Natural killer cell (primary cell): ENCODE results near the gene CLNK. TPM values are rescaled to one million over a fixed set of nuclear protein-coding genes. Genes with fewer than 3 reads are reported as not detected.

Experiments used
- ATAC-seq, 3 donors: fragments of 150-1000 bp in 2 of 3; fragments of 200-7000 bp in 1 of 3; cut with Tn5 transposase; 1 replicate in 1 of 3; 2 replicates in 2 of 3; pipeline ENCODE4 v1.10.0; 2021; ENCODE audit warnings: mild to moderate bottlenecking in 2 of 3, moderate library complexity in 2 of 3
- DNase-seq, 2 donors: peaks; one replicate each; pipeline versions ENCODE4 v3.0.0 to v3.0.0-alpha.2; 2013 to 2021; ENCODE audit warnings: mixed read lengths in 1 of 2
- H3K27ac ChIP-seq: one replicate; pipeline ENCODE4 v1.5.1; 2013; ENCODE audit warnings: mild to moderate bottlenecking, low read length
- H3K27me3 ChIP-seq: one replicate; pipeline ENCODE4 v1.6.1; 2013; ENCODE audit warnings: low read length; ENCODE audit not compliant: control insufficient read depth, insufficient read depth
- H3K36me3 ChIP-seq: one replicate; pipeline ENCODE4 v1.6.1; 2013; ENCODE audit warnings: low read length; ENCODE audit not compliant: control insufficient read depth, insufficient read depth
- H3K4me1 ChIP-seq: one replicate; pipeline ENCODE4 v1.6.1; 2013; ENCODE audit warnings: low read length; ENCODE audit not compliant: control insufficient read depth, insufficient read depth
- H3K4me3 ChIP-seq: one replicate; pipeline ENCODE4 v1.5.1; 2013; ENCODE audit warnings: low read length
- H3K9me3 ChIP-seq: one replicate; pipeline ENCODE4 v1.6.1; 2013; ENCODE audit warnings: low read length; ENCODE audit not compliant: control insufficient read depth, insufficient read depth
- H3K27ac Mint-ChIP-seq, 2 donors: one replicate each; pipeline ENCODE4 v1.8.0; 2022; ENCODE audit warnings: mild to moderate bottlenecking in 2 of 2, mixed read lengths in 2 of 2, moderate library complexity in 1 of 2
- H3K27me3 Mint-ChIP-seq, 2 donors: one replicate each; pipeline ENCODE4 v1.8.0; 2022; ENCODE audit warnings: low read depth in 2 of 2, mixed read lengths in 2 of 2
- H3K36me3 Mint-ChIP-seq: one replicate; pipeline ENCODE4 v1.8.0; 2022; ENCODE audit warnings: mixed read lengths
- H3K4me1 Mint-ChIP-seq, 2 donors: one replicate each; pipeline ENCODE4 v1.8.0; 2022; ENCODE audit warnings: mixed read lengths in 2 of 2
- H3K4me3 Mint-ChIP-seq: one replicate; pipeline ENCODE4 v1.8.0; 2022; ENCODE audit warnings: mild to moderate bottlenecking, moderate library complexity, mixed read lengths
- H3K9me3 Mint-ChIP-seq, 2 donors: one replicate each; pipeline ENCODE4 v1.8.0; 2022; ENCODE audit warnings: mixed read lengths in 2 of 2
- CTCF ChIP-seq: fragments of 200-600 bp; IDR thresholded peaks from one replicate; pipeline ENCODE4 v1.8.0; 2022; ENCODE audit warnings: antibody characterized with exemption
- WGBS: methylation state at CpG from one replicate; pipeline ENCODE4 v1.1.7; 2013; ENCODE audit warnings: missing lambda C conversion rate; ENCODE audit not compliant: insufficient coverage; 5-methylcytosine and 5-hydroxymethylcytosine counted together
- intact Hi-C: fragments of 100-400 bp; cut with micrococcal nuclease; formaldehyde crosslinking; loops from one replicate; pipeline ENCODE4 v1.14.2; 2022
- total RNA-seq, 4 donors: library from RNA; stranded (reverse); fragments of 120-200 nt in 1 of 4; gene quantifications; one replicate each; pipeline versions ENCODE4 v1.2.3 to v1.2.4, GENCODE V29; 2013 to 2022

The CLNK gene
- total RNA-seq, 3 donors from 2014 or later (not counting 1 experiment from before 2014, with no cell fraction given) = 1.00 to 1.1 (median 1.0) TPM

DNA sequence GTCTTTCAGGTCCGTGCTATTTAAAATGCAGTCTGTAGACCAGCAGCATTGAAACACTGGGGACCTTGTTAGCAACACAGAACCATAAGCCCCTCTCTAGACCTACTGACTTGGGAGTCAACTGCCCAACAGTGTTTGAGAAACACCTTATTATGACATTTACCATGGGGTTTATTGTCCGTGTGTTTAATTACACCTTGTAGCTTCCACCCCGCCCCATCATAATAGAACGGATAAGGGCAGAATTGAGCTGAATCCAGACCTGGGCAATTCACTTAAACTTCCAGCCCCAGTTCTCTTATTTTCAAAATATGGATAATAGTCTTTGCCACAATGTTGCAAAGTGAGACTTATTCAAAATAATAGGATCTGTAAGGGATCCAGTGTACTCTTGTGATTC is 30.6 kb upstream of the CLNK start:
- no peak for ATAC-seq
- H3K4me1 ChIP-seq = no peaks in the 10 kb centered on the region
- Mint-ChIP-seq H3K4me3 (no peak overlapping the region), H3K9me3 (no peaks in the 10 kb centered on the region), H3K27me3 (peaks cover 5 to 18% of the 10 kb centered on the region in 2 donors), H3K27ac (no peak overlapping the region), H3K36me3 (no peaks in the 10 kb centered on the region), H3K4me1 (no peaks in the 10 kb centered on the region)
- peaks cover 2% of the 10 kb centered on the region for H3K27me3 ChIP-seq
- intact Hi-C loops = no loop called here
- no peaks in the 10 kb centered on the region for H3K9me3 ChIP-seq
- WGBS = 90% methylated on average over 3 of the region's 4 CpGs
- no peaks in the 10 kb centered on the region for H3K36me3 ChIP-seq
- no peak for DNase-seq
- TF ChIP-seq CTCF = no peak
- H3K4me3 ChIP-seq = no peak overlapping the region
- H3K27ac ChIP-seq = no peak overlapping the region

DNA sequence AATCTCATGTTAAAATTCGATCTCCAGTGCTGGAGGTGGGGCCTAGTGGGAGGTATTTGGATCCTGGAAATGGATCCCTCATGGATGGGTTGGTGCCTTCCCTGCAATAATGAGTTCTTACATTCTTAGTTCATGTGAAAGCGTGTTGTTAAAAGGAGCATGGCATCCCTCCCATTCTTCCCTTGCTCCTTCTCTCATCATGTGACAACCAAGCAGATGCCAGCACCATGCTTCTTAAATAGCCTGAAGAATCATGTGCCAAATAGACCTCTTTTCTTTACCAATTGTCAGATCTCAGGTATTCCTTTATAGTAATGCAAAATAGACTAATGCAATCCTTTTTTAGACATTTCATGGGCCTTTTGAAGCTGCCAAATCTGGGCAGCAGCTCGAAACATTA is 29.0 kb upstream of the CLNK start:
- H3K4me1 Mint-ChIP-seq = no peaks in the 10 kb centered on the region
- H3K27ac Mint-ChIP-seq = no peak overlapping the region
- Histone ChIP-seq H3K27ac (no peak overlapping the region), H3K9me3 (no peaks in the 10 kb centered on the region), H3K36me3 (no peaks in the 10 kb centered on the region), H3K4me3 (no peak overlapping the region), H3K27me3 (peaks cover 2% of the 10 kb centered on the region), H3K4me1 (no peaks in the 10 kb centered on the region)
- no peak for TF ChIP-seq CTCF
- intact Hi-C loops = no loop called here
- no peak overlapping the region for H3K4me3 Mint-ChIP-seq
- ATAC-seq (no peak), DNase-seq (no peak)
- peaks cover 5 to 10% of the 10 kb centered on the region in 2 donors for H3K27me3 Mint-ChIP-seq
- H3K36me3 Mint-ChIP-seq = no peaks in the 10 kb centered on the region
- 100% methylated on average over 3 of the region's 3 CpGs for WGBS
- no peaks in the 10 kb centered on the region for H3K9me3 Mint-ChIP-seq

GRCh38 chr4:10706236-10706635 is 21.7 kb upstream of the CLNK start:
- DNase-seq = no peak
- no peak overlapping the region for H3K4me3 ChIP-seq
- H3K27ac ChIP-seq = no peak overlapping the region
- intact Hi-C loops = no loop called here
- no peaks in the 10 kb centered on the region for H3K27me3 Mint-ChIP-seq
- no peaks in the 10 kb centered on the region for H3K4me1 ChIP-seq
- TF ChIP-seq CTCF = no peak
- no peaks in the 10 kb centered on the region for H3K4me1 Mint-ChIP-seq
- no peaks in the 10 kb centered on the region for H3K9me3 ChIP-seq
- no peaks in the 10 kb centered on the region for H3K36me3 Mint-ChIP-seq
- no peak for ATAC-seq
- no peaks in the 10 kb centered on the region for H3K9me3 Mint-ChIP-seq
- H3K36me3 ChIP-seq = no peaks in the 10 kb centered on the region
- no peaks in the 10 kb centered on the region for H3K27me3 ChIP-seq
- WGBS = no CpG with 5 or more reads among the region's 1 CpG
- no peak overlapping the region for H3K27ac Mint-ChIP-seq
- H3K4me3 Mint-ChIP-seq = no peak overlapping the region

GRCh38 chr4:10704430-10704810 is 19.9 kb upstream of the CLNK start:
- DNase-seq (no peak), ATAC-seq (no peak)
- Mint-ChIP-seq H3K4me3 (no peak overlapping the region), H3K36me3 (no peaks in the 10 kb centered on the region), H3K27ac (no peak overlapping the region), H3K27me3 (no peaks in the 10 kb centered on the region), H3K4me1 (no peaks in the 10 kb centered on the region), H3K9me3 (no peaks in the 10 kb centered on the region)
- intact Hi-C loops = no loop called here
- Histone ChIP-seq H3K4me3 (no peak overlapping the region), H3K9me3 (no peaks in the 10 kb centered on the region), H3K27ac (no peak overlapping the region), H3K4me1 (no peaks in the 10 kb centered on the region), H3K36me3 (no peaks in the 10 kb centered on the region), H3K27me3 (no peaks in the 10 kb centered on the region)
- TF ChIP-seq CTCF = no peak
